Activated T-helper 1 cell treated with anti-CD3 and anti-CD28 coated beads, Interleukin-12 subunit alpha, Interleukin-12 subunit beta, Interleukin-2, Interleukin-4 antibody, amounts not matched to agents 30 ng/mL and 10 ng/mL and 1 ng/mL, durations not matched to agents 14 hours and 24 hours and 36 hours (primary cell): Measurements from ENCODE around the gene ARHGAP27. TPM values are rescaled to one million over a fixed set of nuclear protein-coding genes. Genes with fewer than 3 reads are reported as not detected.

Experiments used
- total RNA-seq: library from RNA; stranded (reverse); gene quantifications from 2 replicates; pipeline ENCODE4 v1.2.3, GENCODE V29; 2022

The ARHGAP27 gene
- total RNA-seq, 1 donor from 2014 or later, result 59.1 TPM

Other genes starting within 250 kb of the ARHGAP27 start
- 363 and 374 TPM in 2 replicates for gene FMNL1, start 211.0 kb downstream of the ARHGAP27 start, total RNA-seq
- 0.44 and 0.56 TPM in 2 replicates for gene SPATA32, start 170.8 kb downstream of the ARHGAP27 start, total RNA-seq
- 64.4 and 64.7 TPM in 2 replicates for gene MAP3K14, start 115.8 kb downstream of the ARHGAP27 start, total RNA-seq
- gene PLEKHM1, start 57.9 kb upstream of the ARHGAP27 start, total RNA-seq, result 35.6 and 42.6 TPM in 2 replicates